Upper lobe of left lung (tissue), 4 donors: Measurements from ENCODE around the gene PTPN6.

Experiments used
- EP300 ChIP-seq, 4 donors: sonication (generic); formaldehyde crosslinking; IDR thresholded peaks; one replicate each; pipeline ENCODE4 v1.5.1; 2017; ENCODE audit warnings: antibody characterized with exemption in 4 of 4, control low read depth in 2 of 4
- POLR2A ChIP-seq, 4 donors: fragments of 450-650 bp; IDR thresholded peaks; one replicate each; pipeline ENCODE4 v1.5.1; 2016 to 2017; ENCODE audit warnings: antibody characterized with exemption in 4 of 4, mild to moderate bottlenecking in 2 of 4
- TF ChIP-seq, protein P1 (sequence below), 6 experiments: fragments of 450-650 bp in 4 of 6; fragments of 200-600 bp in 2 of 6; sonication (generic) in 2 of 6; IDR thresholded peaks; one replicate each; pipeline ENCODE4 v1.5.1; 2016 to 2019; ENCODE audit warnings: antibody characterized with exemption in 6 of 6

DNA sequence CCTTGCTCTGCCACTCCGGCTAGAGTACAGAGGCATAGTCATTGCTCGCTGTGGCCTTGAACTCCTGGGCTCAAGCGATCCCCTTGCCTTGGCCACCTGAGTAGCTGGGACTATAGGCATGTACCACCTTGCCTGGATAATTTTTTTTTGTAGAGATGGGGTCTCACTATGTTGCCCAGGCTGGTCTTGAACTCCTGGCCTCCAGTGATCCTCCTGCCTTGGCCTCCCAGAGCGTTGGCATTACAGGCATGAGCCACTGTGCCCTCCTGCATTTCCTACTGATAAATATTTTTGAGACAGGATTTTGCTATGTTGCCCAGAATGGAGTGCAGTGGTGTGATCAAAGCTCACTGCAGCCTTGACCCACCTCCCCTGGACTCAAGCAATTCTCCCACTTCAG, 28.9 kb downstream of the PTPN6 start:
- TF ChIP-seq, protein P1, sequence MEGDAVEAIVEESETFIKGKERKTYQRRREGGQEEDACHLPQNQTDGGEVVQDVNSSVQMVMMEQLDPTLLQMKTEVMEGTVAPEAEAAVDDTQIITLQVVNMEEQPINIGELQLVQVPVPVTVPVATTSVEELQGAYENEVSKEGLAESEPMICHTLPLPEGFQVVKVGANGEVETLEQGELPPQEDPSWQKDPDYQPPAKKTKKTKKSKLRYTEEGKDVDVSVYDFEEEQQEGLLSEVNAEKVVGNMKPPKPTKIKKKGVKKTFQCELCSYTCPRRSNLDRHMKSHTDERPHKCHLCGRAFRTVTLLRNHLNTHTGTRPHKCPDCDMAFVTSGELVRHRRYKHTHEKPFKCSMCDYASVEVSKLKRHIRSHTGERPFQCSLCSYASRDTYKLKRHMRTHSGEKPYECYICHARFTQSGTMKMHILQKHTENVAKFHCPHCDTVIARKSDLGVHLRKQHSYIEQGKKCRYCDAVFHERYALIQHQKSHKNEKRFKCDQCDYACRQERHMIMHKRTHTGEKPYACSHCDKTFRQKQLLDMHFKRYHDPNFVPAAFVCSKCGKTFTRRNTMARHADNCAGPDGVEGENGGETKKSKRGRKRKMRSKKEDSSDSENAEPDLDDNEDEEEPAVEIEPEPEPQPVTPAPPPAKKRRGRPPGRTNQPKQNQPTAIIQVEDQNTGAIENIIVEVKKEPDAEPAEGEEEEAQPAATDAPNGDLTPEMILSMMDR (IDR thresholded peaks at IDR 0.05): no peak
- TF ChIP-seq POLR2A (IDR thresholded peaks at IDR 0.05) (no peak), EP300 (IDR thresholded peaks at IDR 0.05) (no peak)
